HG02763 (cell line): ENCODE measurements around the gene ERBB4.

Experiments used
- ATAC-seq: cut with Tn5 transposase; IDR thresholded peaks from one replicate; pipeline ENCODE4 v1.9.1; 2021; ENCODE audit warnings: mild to moderate bottlenecking, moderate library complexity; ENCODE audit not compliant: unreplicated experiment

The ERBB4 gene

DNA sequence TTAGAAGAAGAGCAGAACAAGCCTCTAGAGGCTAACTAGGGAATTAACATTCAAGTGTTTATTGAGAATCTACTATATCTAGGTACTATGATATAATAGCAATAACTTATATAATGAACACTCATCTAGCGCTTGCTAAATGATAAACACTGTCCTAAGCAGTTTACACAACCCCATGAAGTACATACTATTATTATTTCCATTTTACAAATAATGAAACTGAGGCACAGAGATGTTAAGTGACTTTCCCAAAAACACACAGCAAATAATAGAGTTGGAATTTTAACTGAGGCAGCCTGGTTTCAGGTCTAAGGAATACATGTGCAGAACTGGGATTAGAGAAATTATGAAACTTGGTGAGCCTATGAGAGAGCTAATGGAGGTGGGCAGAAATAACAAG lies 1088.8 kb downstream of the ERBB4 start:
- ATAC-seq = no peak

DNA sequence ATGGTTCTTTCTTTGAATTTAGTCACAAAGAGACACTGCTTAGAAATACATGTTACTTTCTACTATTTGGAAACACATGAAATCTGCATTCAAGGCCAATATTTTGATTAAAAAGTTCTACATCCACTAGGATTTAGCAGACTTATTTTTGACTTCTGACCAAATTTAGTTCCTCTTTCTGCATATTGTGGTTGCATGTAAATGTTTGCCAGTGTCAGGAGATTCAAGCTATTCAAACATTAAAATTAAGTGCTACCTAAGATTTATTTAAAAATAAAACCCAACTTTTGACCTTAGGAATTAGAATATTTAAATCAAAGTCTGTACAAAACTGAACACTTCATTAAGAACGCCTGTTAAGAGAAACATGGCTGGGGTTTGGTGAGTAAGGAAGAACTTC lies 1091.1 kb downstream of the ERBB4 start:
- no peak for ATAC-seq

DNA sequence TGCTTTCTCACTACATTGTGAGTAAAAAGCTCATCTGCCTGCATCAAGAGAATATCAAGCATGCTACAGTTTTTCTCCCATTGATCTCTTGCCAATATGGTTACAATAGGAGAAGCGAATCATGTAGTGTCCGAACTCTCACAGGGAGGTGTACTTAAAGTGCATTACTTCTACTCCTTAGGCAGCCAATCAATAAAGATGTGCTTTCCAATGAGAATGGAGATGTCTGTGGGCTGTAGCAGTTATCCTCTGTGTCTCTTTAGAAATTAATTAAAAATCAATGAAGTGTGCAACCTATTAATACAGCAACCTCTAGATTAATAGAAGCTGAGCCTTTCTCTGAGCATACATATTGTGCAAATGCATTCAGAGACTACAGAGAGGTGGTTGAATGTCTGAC lies 1098.5 kb downstream of the ERBB4 start:
- no peak for ATAC-seq

DNA sequence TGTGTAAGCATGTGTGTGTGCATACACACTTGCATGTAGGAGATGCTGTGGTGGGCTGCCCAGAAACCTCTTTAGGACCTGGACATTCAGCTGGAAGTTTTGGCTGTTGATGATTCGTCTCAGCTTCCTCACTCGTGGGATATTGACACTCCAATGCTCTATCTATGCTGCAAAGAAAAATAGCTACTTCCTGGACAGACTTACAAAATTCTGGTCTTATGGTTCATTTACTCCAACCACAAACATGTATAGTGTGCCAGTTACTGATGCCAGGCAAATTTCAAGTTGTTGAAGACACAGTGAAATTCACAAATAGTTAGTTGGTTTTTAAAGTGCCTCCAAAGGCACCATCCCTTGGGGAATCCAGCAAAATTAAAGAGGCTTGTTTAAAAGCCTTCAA lies 1099.6 kb downstream of the ERBB4 start:
- ATAC-seq = no peak

GRCh38 chr2:211437396-211437795 lies 1101.2 kb downstream of the ERBB4 start:
- ATAC-seq = no peak

DNA sequence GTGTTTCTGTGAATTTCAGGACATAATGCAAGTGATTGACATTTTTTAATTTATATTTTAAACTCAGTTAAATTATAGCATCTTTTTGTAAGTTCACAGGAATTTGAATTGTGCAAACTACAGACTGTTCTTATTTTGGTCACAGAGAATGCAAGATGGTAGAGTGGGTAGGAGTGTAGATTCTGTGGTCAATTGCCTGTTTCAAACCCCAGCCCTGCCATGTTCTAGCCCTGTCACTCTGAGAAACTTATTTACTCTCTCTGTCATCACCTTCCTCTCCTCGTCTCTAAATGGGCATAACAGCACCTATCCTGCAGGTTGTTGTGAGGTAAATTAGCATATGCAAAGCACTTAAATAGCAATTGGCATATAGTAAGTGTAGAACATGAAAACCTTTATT lies 1102.4 kb downstream of the ERBB4 start:
- no peak for ATAC-seq

- ATAC-seq = no peak
These were observed 1103.3 kb downstream of the ERBB4 start for GRCh38 chr2:211435331-211435730.

GRCh38 chr2:211434773-211435172 lies 1103.8 kb downstream of the ERBB4 start:
- ATAC-seq = no peak

- ATAC-seq = no peak
These were observed 1109.2 kb downstream of the ERBB4 start for GRCh38 chr2:211429256-211429920.

- ATAC-seq = no peak
These were observed 1112.4 kb downstream of the ERBB4 start for GRCh38 chr2:211426240-211426639.

- no peak for ATAC-seq
These were observed 1115.6 kb downstream of the ERBB4 start for GRCh38 chr2:211423018-211423417.

DNA sequence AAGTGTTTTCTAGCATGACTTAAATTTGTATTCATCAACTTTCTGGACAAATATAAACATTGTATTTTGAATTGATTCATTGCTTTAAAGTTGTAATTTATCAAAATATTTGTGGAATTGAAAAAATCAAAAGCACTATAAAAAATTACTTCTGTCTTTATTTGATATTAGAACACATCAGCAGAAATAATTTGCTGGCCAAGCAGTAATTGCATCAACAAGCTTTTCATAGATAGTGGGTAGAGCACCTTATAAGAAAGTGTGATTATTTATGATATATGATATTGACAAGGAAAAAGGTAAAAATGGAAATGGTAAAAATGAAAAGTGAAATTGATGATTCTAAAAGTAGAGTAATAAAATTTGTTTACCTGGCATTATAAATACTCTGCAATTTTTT lies 1121.1 kb downstream of the ERBB4 start:
- ATAC-seq = no peak

GRCh38 chr2:211416373-211416772 lies 1122.2 kb downstream of the ERBB4 start:
- no peak for ATAC-seq

DNA sequence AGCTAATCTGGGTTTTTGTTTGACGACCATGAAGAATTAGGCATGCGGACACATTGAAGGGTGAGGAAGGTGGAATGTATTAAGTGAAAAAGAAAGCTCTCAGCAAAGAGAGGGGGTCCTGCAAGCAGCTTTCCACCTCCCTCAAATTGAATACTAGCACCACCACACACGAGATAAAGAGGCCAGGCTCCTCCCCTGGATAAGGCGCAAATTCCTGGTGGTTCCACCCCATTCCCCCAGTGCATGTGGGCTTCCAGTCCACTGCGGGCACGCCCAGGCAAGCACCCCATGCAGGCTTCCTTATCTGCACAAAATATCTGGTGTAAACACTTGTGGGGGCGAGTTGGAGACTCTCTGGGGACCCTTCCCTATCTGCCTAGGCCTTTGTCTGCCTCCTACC lies 1124.9 kb downstream of the ERBB4 start:
- no peak for ATAC-seq

GRCh38 chr2:211408483-211408891 lies 1130.1 kb downstream of the ERBB4 start:
- ATAC-seq = no peak

- no peak for ATAC-seq
These were observed 1131.5 kb downstream of the ERBB4 start for GRCh38 chr2:211407076-211407475.

DNA sequence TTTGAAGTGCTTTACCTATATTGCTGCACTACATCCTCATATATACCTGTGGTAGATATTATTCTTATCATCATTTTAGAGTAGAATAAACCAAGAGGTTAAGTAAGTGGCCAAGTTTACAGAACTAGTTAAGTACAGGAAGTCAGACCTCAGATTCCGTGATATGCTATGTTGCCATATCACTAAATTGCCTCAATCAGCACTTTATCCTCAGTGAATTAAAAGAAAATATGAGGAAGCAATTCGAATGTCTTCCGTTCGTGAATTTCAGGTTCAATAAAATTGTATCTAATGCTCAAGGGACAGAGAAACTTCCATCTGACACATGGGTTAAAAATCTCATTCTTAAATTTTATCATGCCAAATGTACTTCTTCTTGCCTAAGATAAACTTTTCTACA lies 1133.6 kb downstream of the ERBB4 start:
- no peak for ATAC-seq

DNA sequence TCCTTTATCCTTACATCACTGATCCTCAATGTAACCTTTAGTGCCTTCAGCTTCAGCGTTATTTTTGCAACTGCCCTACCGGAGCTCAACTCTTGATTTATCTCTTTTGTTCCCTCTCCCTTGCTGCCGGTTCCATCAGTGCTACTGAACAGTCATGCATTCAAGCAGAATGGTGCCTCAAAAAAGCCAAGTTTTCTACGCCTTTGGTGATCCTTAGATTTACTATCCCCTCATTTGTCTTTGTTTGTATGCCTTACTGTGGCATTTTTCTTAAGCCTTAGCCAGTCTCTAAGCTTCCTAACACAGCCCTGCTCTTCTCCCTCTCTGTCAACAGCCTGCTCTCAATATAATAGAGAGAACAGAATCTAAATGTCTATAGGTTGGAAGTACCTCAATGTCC lies 1134.5 kb downstream of the ERBB4 start:
- no peak for ATAC-seq

GRCh38 chr2:211401328-211401727 lies 1137.3 kb downstream of the ERBB4 start:
- ATAC-seq = no peak

DNA sequence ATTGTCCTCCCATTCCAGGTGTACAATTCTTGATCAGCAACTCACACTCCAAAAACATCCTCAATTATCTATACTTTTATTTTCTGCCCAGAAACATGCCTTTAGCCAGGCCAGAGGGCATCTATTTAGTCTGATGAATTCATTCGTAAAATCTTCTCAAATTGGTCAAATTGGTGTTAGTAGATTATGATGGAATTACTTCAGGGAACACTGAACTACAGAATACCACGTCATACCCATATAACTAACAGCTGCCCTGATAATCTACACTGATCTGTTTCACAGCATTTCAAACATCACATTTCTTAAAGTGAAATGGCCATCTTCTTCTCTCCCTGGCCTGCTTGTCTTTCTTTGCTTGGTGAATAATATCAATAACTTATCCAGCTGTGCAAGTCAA lies 1140.8 kb downstream of the ERBB4 start:
- no peak for ATAC-seq

DNA sequence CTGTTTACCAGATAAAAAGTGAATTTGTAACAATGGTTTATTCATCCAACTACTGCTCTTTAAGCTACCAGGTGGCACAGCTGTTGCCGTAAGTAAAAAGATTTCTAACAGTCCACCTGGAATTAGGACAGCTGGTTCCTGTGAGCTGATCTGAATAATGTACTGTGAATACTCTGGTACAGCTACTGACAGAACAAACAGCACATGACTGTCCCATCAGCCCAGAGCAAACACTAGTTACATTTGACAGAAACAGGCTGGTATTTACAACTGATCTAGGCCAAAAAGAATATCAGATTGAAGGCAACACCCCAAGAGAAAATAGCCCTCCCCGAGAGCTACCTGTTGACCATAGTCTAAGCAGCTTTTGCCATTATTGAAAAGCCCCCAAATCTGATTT lies 1141.8 kb downstream of the ERBB4 start:
- no peak for ATAC-seq

DNA sequence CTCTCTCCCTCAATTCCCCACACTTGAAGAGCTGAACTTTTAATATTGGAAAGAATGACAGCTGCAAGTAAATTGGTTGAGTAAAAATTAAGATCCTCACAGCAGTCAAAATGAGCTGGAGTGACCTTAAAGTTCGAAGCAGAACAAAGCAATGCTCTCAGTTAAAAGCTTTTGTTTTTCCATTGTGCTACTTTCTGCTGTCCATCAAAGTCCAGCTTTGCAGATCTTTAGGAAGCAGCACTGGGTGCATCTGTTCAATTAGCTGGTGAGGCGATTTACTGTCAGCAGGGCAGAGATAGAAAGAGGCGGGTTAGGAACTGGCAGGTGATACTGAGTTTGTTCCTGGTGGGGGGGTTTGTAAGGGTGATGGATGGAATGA lies 1147.4 kb downstream of the ERBB4 start:
- no peak for ATAC-seq

- ATAC-seq = no peak
These were observed 1147.9 kb downstream of the ERBB4 start for GRCh38 chr2:211390536-211391188.
